ENCODE measurements around the gene CILP2.

The CILP2 gene

GRCh38 chr19:19504754-19505668, 33.1 kb upstream of the CILP2 start:
- no peak for DNase-seq (ENCODE audit: low read depth)

GRCh38 chr19:19505669-19506326, 32.3 kb upstream of the CILP2 start:
- no peak for DNase-seq (ENCODE audit: low read depth)

- no peak for DNase-seq (ENCODE audit: low read depth)
Observed at GRCh38 chr19:19506592-19506991, 31.5 kb upstream of the CILP2 start.

GRCh38 chr19:19507354-19507753, 30.7 kb upstream of the CILP2 start:
- no peak for DNase-seq (ENCODE audit: low read depth)

GRCh38 chr19:19508217-19508616, 29.8 kb upstream of the CILP2 start:
- no peak for DNase-seq (ENCODE audit: low read depth)

GRCh38 chr19:19510432-19510831, 27.6 kb upstream of the CILP2 start:
- DNase-seq (ENCODE audit: low read depth) = no peak

GRCh38 chr19:19513682-19514081, 24.4 kb upstream of the CILP2 start:
- DNase-seq (ENCODE audit: low read depth) = no peak

GRCh38 chr19:19514215-19514657, 23.8 kb upstream of the CILP2 start:
- no peak for DNase-seq (ENCODE audit: low read depth)

- no peak for DNase-seq (ENCODE audit: low read depth)
Observed at GRCh38 chr19:19514881-19515641, 23.0 kb upstream of the CILP2 start, which contains the start of gene TSSK6. TSS of gene TSSK6 (minus strand) at chr19:19515548. CDS start at chr19:19515427, 121 bp downstream.

GRCh38 chr19:19515642-19516519, 22.2 kb upstream of the CILP2 start, which contains the start of gene NDUFA13:
TSS of gene NDUFA13 (plus strand) at chr19:19516225. CDS start at chr19:19516239, 14 bp downstream.
- DNase-seq (ENCODE audit: low read depth) = peak; percentile 91

GRCh38 chr19:19517235-19517619, 20.8 kb upstream of the CILP2 start:
- no peak for DNase-seq (ENCODE audit: low read depth)

- DNase-seq (ENCODE audit: low read depth) = no peak
Observed at GRCh38 chr19:19520989-19521388, 17.1 kb upstream of the CILP2 start.

GRCh38 chr19:19523177-19523576, 14.9 kb upstream of the CILP2 start:
- DNase-seq (ENCODE audit: low read depth) = no peak

- DNase-seq (ENCODE audit: low read depth) = no peak
Observed at GRCh38 chr19:19524053-19524452, 14.0 kb upstream of the CILP2 start.

- no peak for DNase-seq (ENCODE audit: low read depth)
Observed at GRCh38 chr19:19525611-19526380, 12.3 kb upstream of the CILP2 start.

GRCh38 chr19:19526581-19527370, 11.3 kb upstream of the CILP2 start:
- DNase-seq (ENCODE audit: low read depth) = no peak

GRCh38 chr19:19527371-19527656, 10.8 kb upstream of the CILP2 start:
- no peak for DNase-seq (ENCODE audit: low read depth)

GRCh38 chr19:19527674-19528625, 10.1 kb upstream of the CILP2 start:
- DNase-seq (ENCODE audit: low read depth) = no peak
